HG03354 (cell line): Measurements from ENCODE around the gene SLC7A5.
"Not testable (repeated sequence)": the region's sequence is repeated elsewhere in the genome, so short reads cannot be mapped to it uniquely, and the experiment has no call there.

ENCODE experiments used
- ATAC-seq: cut with Tn5 transposase; IDR thresholded peaks from one replicate; pipeline ENCODE4 v1.9.1; 2021; ENCODE audit warnings: mild to moderate bottlenecking; ENCODE audit not compliant: unreplicated experiment, poor library complexity, severe bottlenecking

The SLC7A5 gene

DNA sequence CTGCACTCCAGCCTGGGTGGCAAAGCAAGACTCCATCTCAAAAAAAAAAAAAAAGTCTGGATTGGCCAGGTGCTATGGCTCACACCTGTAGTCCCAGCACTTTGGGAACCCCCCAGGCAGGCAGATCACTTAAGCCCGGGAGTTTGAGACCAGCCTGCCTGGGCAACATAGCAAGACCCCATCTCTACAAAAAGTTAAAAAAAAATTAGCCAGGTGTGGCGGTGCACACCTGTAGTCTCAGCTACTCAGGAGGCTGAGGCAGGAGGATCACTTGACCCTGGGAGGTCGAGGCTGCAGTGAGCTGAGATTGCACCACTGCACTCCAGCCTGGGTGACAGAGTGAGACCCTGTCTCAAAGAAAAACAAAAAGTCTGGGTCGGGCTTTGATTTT, 42.9 kb downstream of the SLC7A5 start:
- ATAC-seq: not testable (repeated sequence)

- ATAC-seq: not testable (repeated sequence)
Measured at GRCh38 chr16:87825842-87826120, 43.5 kb downstream of the SLC7A5 start.

- ATAC-seq: no peak
Measured at GRCh38 chr16:87824991-87825841, 44.1 kb downstream of the SLC7A5 start.

GRCh38 chr16:87824016-87824990, 45.0 kb downstream of the SLC7A5 start:
- no peak for ATAC-seq

- no peak for ATAC-seq
Measured at GRCh38 chr16:87823181-87823929, 46.0 kb downstream of the SLC7A5 start.

DNA sequence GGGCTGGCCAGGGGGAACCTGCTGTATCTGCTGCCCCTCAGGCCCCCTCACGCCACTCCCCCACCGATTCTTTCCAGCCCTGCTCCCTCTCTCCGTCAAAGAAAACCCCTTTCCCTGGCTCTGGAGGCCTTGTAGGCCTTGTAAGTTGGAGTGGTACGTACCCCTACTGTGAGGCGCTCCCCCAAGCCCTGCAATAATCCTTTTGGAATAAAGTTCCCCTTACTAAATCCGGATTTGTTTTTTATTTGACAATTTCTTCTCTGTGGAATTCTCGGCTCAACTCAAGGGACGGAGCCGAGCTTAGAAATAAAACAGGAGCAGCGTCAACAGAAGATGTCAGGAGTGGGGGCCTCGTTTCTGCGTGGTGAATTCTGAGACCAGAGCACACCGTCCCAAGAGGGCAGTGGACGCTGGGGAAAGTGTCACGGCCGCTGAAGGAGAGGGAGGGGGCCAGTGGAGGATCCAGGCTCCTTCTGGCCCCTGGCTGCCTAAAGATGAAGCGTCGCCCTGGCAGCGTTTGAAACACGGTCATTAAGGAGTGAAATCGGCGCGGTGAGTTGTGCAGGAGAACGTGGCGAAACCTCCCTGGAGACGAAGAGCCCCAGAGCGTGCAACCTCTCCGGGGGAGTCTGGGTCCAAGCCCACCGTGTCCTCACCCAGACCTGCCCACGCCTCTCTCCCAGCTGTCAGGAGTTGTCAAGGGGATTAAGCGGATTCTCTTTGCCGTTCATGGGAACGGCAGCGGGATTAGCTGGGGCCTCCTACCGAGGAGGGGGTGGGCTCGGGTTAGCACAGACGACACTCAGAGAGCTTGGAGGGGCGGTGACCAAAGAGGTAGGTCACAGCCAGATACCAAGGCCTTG, 47.0 kb downstream of the SLC7A5 start:
- ATAC-seq: no peak

- ATAC-seq: no peak
Measured at GRCh38 chr16:87821376-87822107, 47.8 kb downstream of the SLC7A5 start.

DNA sequence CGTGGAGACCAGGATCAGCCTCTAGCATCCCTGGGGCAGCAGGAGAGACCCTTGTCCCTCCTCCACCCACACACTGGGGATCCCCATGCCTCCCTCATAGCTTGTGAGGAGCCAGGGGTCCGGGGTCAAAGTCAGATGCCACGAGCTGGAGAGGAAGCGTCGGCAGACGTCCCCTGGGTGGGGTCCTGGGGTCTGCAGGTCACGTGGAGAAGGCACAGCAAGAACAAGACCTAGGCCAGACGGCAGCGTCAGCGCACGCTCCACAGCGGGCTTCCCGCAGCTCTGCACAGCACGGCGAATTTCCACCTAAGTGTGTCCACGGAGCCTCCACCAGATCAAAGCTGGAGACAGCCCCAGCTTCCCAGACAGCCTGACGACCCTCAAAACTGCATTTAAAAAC, 49.3 kb downstream of the SLC7A5 start:
- no peak for ATAC-seq

- ATAC-seq: no peak
Measured at GRCh38 chr16:87819282-87819681, 50.0 kb downstream of the SLC7A5 start.

- ATAC-seq: no peak
Measured at GRCh38 chr16:87818533-87819161, 50.7 kb downstream of the SLC7A5 start.

DNA sequence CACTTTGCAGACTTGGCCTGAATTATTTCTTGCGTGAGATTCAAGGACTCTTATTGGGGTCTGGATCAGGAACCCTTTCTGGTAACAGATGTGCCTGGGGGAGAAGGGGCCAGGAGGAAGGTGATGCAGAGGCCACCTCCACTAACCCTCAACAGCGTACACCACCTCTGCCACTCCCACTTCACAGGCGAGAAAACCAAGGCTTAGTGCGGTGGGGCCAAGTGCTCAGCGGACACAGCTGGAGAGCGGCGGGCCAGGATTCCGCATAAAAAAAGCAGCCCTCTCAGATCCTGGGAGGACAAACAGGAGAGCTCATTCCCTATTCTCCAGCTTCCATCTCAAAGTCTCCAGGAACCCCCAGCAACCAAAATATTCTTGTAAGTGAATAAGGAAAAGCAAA, 51.4 kb downstream of the SLC7A5 start:
- no peak for ATAC-seq

DNA sequence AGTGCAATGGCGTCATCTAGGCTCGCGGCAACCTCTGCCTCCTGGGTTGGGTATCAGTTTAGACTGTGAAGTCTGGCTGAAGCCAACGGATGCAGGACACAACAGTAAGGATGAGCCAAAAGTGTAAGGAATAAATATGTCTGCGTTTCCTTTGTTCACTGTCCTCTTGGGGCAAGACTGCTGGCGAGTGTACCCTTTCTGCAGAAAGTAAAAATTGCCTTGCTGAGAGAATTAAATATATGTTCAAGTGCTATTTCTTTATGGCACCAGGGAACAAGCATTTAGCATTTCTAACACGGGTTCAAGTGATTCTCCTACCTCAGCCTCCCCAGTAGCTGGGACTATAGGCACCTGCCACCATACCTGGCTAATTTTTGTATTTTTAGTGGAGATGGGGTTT, 51.9 kb downstream of the SLC7A5 start:
- ATAC-seq: not testable (repeated sequence)

DNA sequence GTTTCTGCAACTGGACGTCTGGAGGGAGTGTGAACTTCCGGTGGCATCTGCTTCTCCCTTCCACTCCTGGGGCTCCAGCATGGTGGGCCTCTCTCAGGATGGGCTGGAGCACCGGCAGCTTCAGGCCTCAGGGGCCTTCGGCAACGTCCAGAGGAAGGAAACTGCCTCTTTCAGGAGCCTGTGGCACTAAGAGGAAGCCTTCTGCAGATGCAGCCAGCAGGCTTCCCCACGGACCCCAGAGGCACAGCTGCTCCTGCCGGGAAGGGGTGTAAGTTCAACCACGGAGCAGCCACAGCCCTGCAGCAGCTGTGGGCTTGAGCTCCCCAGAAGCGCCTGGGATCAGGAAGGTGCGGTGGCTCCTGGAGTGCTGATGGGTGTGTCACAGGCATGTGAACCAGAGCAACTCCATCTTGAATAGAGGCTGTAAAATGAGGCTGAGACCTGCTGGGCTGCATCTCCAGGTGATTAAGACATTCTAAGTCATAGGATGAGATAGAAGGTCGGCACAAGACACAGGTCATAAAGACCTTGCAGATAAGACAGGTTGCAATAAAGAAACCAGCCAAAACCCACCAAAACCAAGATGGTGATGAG, 52.7 kb downstream of the SLC7A5 start:
- ATAC-seq: no peak

- ATAC-seq: no peak
Measured at GRCh38 chr16:87815567-87815966, 53.7 kb downstream of the SLC7A5 start.

DNA sequence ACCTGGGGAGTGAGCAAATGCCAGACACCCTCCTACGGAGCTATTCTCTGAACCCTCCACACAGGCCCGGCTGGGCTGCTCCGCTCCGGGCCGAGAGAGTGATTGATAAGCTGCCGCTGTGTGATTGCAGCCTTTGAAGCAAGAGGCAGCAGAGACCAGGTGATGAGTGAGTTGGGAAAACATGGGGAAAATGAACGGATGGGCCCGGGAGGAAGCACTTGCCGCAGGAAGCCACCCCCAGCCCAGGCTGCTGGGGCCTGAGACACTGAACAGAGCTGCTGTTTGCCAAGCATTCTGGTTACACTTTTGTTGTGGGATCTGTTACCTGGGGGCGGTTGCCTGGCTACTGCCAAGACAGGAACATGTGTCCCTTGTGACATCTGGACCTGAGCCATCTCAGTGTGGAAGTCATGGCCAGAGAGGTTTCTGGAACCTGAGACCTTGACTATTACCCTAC, 57.1 kb downstream of the SLC7A5 start:
- ATAC-seq: no peak

DNA sequence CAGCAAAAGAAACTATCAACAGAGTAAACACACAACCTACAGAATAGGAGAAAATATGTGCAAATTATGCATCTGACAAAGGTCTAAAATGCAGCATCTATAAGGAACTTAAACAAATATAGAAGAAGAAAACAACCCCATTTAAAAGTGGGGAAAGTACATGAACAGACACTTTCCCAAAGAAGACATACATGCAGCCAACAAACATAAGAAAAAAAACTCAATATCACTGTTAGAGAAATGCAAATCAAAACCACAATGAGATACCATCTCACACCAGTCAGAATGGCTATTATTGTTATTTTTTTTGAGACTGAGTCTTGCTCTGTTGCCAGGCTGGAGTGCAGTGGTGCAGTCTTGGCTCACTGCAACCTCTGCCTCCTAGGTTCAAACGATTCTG, 57.9 kb downstream of the SLC7A5 start:
- ATAC-seq: not testable (repeated sequence)

GRCh38 chr16:87809150-87809902, 60.0 kb downstream of the SLC7A5 start:
- ATAC-seq: peak; percentile 55
